GDM1 (cell line): ENCODE data around the gene FHL2.

Source experiments
- DNase-seq: peaks from one replicate; lab custom pipeline; 2025; lab: John Stamatoyannopoulos, UW

FHL2 gene

DNA sequence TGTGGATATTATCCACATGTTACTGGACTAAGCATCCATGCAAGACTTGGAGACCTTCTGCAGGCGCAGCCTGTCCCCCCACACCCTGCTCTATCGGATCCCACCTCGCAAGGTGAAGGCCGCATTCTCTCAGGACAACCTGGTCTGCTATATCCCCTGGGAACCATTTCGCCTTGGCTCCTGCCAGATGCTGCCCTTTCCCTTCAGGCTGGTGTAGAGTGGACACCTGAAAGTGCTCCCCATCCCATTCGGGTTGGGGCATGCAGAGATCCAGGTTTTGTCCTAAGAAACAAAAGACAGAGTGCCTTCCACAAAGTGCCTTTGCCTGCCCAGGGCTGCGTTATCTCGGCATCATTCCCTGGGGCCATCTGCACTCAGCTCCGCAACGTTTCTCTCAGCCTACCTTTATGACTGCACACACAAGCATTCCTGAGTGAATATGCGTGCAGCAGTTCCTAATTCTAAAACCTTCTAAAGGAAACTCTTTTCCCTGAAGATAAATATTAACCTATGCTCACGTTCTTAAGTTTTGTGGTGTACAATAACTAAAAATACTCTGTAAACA is 20.5 kb downstream of the FHL2 start:
- no peak for DNase-seq

DNA sequence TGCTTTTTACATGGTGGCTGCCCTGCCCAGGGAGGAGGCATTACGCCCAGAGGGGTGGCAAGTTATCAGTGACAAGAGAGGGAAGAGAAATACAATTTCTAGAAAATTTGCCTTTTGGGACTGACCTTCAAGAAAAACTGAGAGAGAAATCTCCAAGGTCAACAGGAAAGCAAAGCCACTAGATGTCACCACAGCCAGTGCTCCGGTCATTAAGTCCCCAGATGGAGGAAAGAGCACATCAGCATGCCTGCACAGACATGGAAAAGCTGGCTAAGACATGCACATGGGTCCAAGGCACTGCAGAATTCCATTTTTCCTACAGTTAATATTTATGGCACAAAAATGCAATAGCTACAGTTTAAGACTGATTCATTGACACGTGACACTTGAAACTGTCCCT is 21.0 kb downstream of the FHL2 start:
- DNase-seq, result no peak

- no peak for DNase-seq
Measured at GRCh38 chr2:105376789-105377240, 22.0 kb downstream of the FHL2 start.

DNA sequence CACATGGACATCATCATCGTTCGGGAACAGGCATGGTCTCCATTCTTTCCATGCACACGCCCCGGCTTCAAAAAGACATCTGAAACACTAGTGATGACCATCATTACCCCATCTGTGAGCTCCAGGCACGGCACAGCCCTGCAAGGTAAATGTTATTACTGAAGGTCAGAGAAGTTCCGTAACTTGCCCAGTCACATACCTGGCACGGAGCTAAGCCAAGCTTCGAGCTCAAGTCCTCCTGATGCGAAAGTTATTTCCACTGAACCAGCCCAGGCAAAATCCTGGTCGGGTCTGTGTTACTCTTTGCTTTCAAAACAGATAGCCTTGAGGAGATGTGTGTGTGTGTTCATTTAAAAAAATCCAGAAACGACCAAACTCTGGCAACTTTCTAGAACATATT is 22.8 kb downstream of the FHL2 start:
- no peak for DNase-seq

DNA sequence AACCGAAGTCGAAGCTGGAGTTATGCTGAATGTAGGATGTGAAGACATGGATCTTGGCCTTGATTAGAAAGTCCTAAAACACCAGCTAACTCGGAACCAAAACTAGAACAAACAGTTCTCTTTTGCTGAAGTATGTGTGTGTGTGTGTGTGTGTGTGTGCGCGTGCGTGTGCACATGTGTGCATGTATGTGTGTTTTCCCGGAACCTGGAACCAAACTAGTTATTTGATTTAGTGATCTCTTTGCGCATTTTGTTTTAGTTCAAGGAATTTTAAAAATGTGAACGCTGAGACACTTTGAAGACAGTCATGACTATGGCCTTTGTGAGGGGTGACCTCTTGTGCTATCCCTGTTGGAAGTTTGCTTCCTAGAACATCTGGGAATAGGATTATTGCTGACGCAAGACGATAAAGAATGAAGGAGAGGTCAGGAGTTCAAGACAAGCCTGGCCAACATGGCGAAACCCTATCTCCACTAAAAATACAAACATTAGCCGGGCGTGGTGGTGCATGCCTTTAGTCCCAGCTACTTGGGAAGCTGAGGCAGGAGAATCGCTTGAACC is 23.8 kb downstream of the FHL2 start:
- no peak for DNase-seq

DNA sequence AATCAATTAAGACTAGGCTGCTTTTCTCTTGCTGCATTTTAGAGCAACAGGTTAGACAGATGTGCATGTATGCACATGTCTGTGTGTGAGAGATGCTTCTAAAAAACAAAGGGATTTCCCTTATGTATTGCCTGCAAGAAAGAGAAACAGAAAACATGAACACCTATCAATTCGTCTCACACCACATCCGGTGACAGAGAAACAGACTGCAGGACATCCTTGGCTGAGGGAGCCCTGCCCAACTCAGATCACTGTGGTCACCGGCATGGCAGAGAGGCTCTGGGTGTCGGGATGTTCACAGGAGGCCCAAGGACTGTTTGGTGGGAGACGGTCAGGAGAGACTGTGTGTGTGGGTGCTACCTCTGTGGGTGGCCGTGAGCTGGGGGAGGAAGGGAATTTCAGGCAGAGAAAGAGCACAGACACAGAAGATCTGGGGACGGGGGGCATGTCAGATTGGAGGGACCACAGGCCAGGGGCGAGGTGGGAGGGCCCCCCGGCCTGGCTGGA is 24.9 kb downstream of the FHL2 start:
- no peak for DNase-seq

- no peak for DNase-seq
Measured at GRCh38 chr2:105373344-105373781, 25.5 kb downstream of the FHL2 start.

DNA sequence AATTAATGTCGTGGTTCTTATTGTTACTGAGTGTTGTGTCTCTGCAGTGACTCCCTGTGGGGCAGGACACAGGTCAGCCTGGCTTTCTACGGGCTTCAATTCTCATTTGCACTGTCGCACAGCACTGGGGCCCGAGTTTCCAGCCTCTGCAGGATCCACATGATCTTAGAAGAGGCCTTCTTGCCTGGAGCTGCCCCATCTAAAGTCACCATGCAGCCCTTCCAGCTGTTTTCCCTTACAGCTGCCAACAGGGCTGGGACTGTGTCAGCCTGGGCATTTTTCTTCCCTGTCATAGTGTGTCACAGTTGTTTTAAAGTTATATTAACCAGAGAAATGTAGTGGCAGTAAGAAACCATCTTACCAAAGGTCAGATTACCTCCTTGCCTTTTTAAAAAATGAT is 27.0 kb downstream of the FHL2 start:
- DNase-seq, result no peak

GRCh38 chr2:105371156-105371555 is 27.7 kb downstream of the FHL2 start:
- no peak for DNase-seq

DNA sequence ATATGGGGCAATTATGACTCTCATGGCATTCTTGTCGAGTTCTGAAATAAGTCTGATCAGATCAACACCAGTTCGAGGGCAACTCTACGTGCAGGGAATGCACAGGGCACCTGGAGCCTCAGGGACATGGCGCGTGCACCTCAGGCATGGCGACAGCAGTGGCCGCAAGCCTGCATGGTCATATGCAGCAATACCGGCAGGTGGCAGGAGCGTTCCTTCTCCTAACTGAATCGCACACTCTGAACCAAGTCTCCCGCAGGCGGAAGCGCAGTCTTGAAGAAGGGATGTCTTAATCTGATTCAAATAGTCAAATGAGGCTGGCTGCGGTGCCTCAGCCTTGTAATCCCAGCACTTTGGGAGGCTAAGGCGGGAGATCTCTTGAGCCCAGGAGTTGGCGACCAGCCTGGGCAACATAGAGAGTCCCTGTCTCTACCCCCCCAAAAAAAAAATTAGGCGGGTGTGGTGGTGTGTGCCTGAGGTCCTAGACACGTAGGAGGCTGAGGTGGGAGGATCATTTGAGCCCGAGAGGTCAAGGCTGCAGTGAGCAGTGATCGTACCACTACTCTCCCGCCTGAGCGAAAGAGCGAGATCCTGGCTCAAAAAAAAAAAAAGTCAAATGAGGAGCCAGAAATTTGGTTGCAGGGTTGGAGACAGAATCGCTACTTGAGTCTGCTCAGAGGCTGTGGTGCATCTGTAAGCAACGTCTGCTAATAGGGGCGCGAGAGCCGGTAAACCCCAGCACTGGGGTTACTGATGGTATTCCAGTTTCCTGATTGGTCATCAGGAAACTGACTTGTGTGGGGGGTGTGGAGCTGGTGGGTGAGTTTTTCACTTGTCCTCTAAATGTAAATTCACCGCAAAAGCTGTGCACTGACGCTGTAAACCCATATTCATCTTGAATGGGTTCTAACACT is 28.8 kb downstream of the FHL2 start:
- DNase-seq, result peak; percentile 79

GRCh38 chr2:105368759-105369408 is 30.0 kb downstream of the FHL2 start:
- DNase-seq, result no peak

DNA sequence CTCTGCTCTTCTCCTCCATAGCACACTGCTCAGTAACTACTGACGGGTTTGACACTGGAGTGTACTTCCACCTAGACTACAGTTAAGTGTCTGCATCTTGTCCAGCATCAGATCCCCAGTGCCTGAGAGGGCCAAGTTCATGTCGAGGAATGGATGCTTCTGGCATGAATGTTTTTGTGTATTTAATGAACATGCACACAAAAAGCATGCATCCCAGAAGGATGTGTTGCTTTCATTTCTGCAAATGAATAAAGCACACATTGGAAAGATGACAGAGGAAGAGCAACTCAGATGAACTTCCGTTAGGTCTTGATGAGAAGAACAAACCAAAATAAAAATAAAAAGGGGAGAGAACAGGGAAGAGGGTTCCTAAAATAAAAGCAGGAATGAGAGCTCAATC is 33.6 kb downstream of the FHL2 start:
- no peak for DNase-seq

GRCh38 chr2:105364436-105365139 is 34.3 kb downstream of the FHL2 start:
- no peak for DNase-seq

GRCh38 chr2:105362862-105363591 is 35.8 kb downstream of the FHL2 start:
- DNase-seq, result no peak

- DNase-seq, result no peak
Measured at GRCh38 chr2:105361102-105361889, 37.6 kb downstream of the FHL2 start.

GRCh38 chr2:105358593-105358992 is 40.3 kb downstream of the FHL2 start:
- no peak for DNase-seq

GRCh38 chr2:105357122-105357521 is 41.7 kb downstream of the FHL2 start:
- DNase-seq, result no peak

GRCh38 chr2:105344704-105345345 is 54.0 kb downstream of the FHL2 start:
- no peak for DNase-seq

- DNase-seq, result no peak
Measured at GRCh38 chr2:105339414-105339813, 59.4 kb downstream of the FHL2 start.

- DNase-seq, result no peak
Measured at GRCh38 chr2:105338020-105338385, 60.8 kb downstream of the FHL2 start.
